ENCODE data around the gene ADGRD1. TPM values are rescaled to one million over a fixed set of nuclear protein-coding genes. Genes with fewer than 3 reads are reported as not detected.

Gene ADGRD1
- total RNA-seq, 1 donor from 2014 or later: 11.0 TPM

GRCh38 chr12:131132118-131132892 is 178.6 kb downstream of the ADGRD1 start:
- Mint-ChIP-seq H3K27me3 (peaks cover 18% of the 10 kb centered on the region), H3K36me3 (no peaks in the 10 kb centered on the region), H3K4me3 (peak overlapping the region; percentile 41), H3K9me3 (no peaks in the 10 kb centered on the region), H3K4me1 (ENCODE audit: unreplicated experiment) (peaks cover 19% of the 10 kb centered on the region), H3K27ac (no peak overlapping the region)
- TF ChIP-seq CTCF (conservative IDR thresholded peaks at IDR 0.05): peak; percentile 97
- peak; percentile 90 for DNase-seq (ENCODE audit: extremely low spot score, unreplicated experiment)

- no peaks in the 10 kb centered on the region for H3K9me3 Mint-ChIP-seq
- no peaks in the 10 kb centered on the region for H3K36me3 Mint-ChIP-seq
- peak; percentile 51 for DNase-seq (ENCODE audit: extremely low spot score, unreplicated experiment)
- no peak for TF ChIP-seq CTCF (conservative IDR thresholded peaks at IDR 0.05)
- no peak overlapping the region for H3K27ac Mint-ChIP-seq
- no peak overlapping the region for H3K4me3 Mint-ChIP-seq
- peaks cover 25% of the 10 kb centered on the region for H3K4me1 Mint-ChIP-seq (ENCODE audit: unreplicated experiment)
- H3K27me3 Mint-ChIP-seq: peaks cover 22% of the 10 kb centered on the region
Measured at GRCh38 chr12:131133015-131133905, 179.6 kb downstream of the ADGRD1 start.

GRCh38 chr12:131133994-131134393 is 180.3 kb downstream of the ADGRD1 start:
- peaks cover 22% of the 10 kb centered on the region for H3K27me3 Mint-ChIP-seq
- H3K36me3 Mint-ChIP-seq: no peaks in the 10 kb centered on the region
- DNase-seq (ENCODE audit: extremely low spot score, unreplicated experiment): no peak
- H3K4me3 Mint-ChIP-seq: no peak overlapping the region
- H3K9me3 Mint-ChIP-seq: no peaks in the 10 kb centered on the region
- H3K27ac Mint-ChIP-seq: no peak overlapping the region
- TF ChIP-seq CTCF (conservative IDR thresholded peaks at IDR 0.05): no peak
- peaks cover 26% of the 10 kb centered on the region for H3K4me1 Mint-ChIP-seq (ENCODE audit: unreplicated experiment)

- Mint-ChIP-seq H3K9me3 (no peaks in the 10 kb centered on the region), H3K36me3 (no peaks in the 10 kb centered on the region), H3K4me1 (ENCODE audit: unreplicated experiment) (peaks cover 22% of the 10 kb centered on the region), H3K4me3 (no peak overlapping the region), H3K27me3 (peaks cover 21% of the 10 kb centered on the region), H3K27ac (no peak overlapping the region)
- TF ChIP-seq CTCF (conservative IDR thresholded peaks at IDR 0.05): no peak
- DNase-seq (ENCODE audit: extremely low spot score, unreplicated experiment): no peak
Measured at GRCh38 chr12:131134523-131135310, 181.0 kb downstream of the ADGRD1 start.

DNA sequence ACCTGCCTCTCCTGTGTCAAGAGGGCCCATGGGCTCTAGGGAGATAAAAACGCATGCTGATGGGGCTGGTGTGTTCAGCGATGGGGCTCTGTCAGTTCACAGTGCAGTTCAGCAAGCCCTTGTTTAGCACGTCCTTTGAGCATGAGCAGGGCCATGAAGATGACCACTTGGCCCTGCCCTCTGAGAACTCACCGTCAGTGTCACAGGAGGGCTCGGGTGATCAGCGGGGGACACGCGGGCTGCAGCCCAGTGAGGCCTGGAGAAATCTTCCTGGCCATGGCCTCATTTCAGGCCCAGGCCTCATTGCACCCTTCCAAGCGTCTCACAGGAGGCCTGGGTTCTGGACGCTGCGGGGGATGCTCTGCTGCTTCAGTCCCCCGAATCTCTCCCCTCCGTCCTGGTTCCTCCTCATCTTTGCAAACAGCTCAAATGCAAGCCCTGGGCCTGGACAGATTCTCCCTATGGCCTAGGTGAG is 181.6 kb downstream of the ADGRD1 start:
- no peak overlapping the region for H3K27ac Mint-ChIP-seq
- H3K4me3 Mint-ChIP-seq: no peak overlapping the region
- peaks cover 16% of the 10 kb centered on the region for H3K4me1 Mint-ChIP-seq (ENCODE audit: unreplicated experiment)
- no peak for TF ChIP-seq CTCF (conservative IDR thresholded peaks at IDR 0.05)
- no peak for DNase-seq (ENCODE audit: extremely low spot score, unreplicated experiment)
- H3K27me3 Mint-ChIP-seq: peaks cover 16% of the 10 kb centered on the region
- no peaks in the 10 kb centered on the region for H3K36me3 Mint-ChIP-seq
- H3K9me3 Mint-ChIP-seq: no peaks in the 10 kb centered on the region
